IMR-90 (cell line): ENCODE measurements around the gene CKAP2. TPM values are rescaled to one million over a fixed set of nuclear protein-coding genes. Genes with fewer than 3 reads are reported as not detected.

Experiments used
- ATAC-seq: fragments of 200-7000 bp; cut with Tn5 transposase; 2 replicates; pipeline ENCODE4 v1.9.1; 2020; ENCODE audit warnings: low read depth, mild to moderate bottlenecking, moderate library complexity
- BruUV-seq: library from RNA; stranded (reverse); fragments of 400-500 nt; replicated peaks from 2 replicates; lab custom pipeline; 2021; lab: Mats Ljungman, UMichigan
- CTCF ChIA-PET: fragments of 300-600 bp; formaldehyde crosslinking; extraction: SDS; loops from one replicate; lab custom pipeline; 2021; ENCODE audit warnings: antibody characterized with exemption; lab: Yijun Ruan, JAX
- POLR2A ChIA-PET: fragments of 300-600 bp; sonication (Branson Sonifier 250); formaldehyde crosslinking; loops from one replicate; lab custom pipeline; 2022; ENCODE audit warnings: antibody characterized with exemption; ENCODE audit not compliant: unreplicated experiment; lab: Charles Lee
- DNase-seq: peaks from one replicate; pipeline ENCODE4 v3.0.0; 2013
- H2AFZ ChIP-seq: replicated peaks from 2 replicates; pipeline ENCODE3; 2013; ENCODE audit warnings: low read length, mild to moderate bottlenecking; ENCODE audit not compliant: poor library complexity
- H2AK5ac ChIP-seq: 2 replicates; pipeline ENCODE4 v1.6.1; 2013; ENCODE audit warnings: low read depth, low read length, inconsistent platforms
- H2AK9ac ChIP-seq: replicated peaks from 2 replicates; pipeline ENCODE3; 2013; ENCODE audit warnings: mild to moderate bottlenecking, low read depth, low read length, moderate library complexity; ENCODE audit not compliant: poor library complexity
- H2BK120ac ChIP-seq: 2 replicates; pipeline ENCODE4 v1.6.1; 2013; ENCODE audit warnings: low read depth, low read length, inconsistent platforms
- H2BK15ac ChIP-seq: 3 replicates; pipeline ENCODE4 v1.6.1; 2013; ENCODE audit warnings: low read depth, low read length, inconsistent platforms
- H2BK20ac ChIP-seq: 2 replicates; pipeline ENCODE4 v1.6.1; 2013; ENCODE audit warnings: low read depth, mild to moderate bottlenecking, inconsistent platforms, low read length, moderate library complexity
- H2BK5ac ChIP-seq: 2 replicates; pipeline ENCODE4 v1.6.1; 2013; ENCODE audit warnings: mild to moderate bottlenecking, low read depth, low read length, inconsistent platforms; ENCODE audit not compliant: poor library complexity, severe bottlenecking
- H3K14ac ChIP-seq: replicated peaks from 2 replicates; pipeline ENCODE4 v1.6.1; 2013; ENCODE audit warnings: low read depth, low read length, inconsistent platforms
- H3K18ac ChIP-seq: 2 replicates; pipeline ENCODE4 v1.6.1; 2013; ENCODE audit warnings: low read depth, low read length, control low read depth
- H3K23ac ChIP-seq: 2 replicates; pipeline ENCODE4 v1.6.1; 2013; ENCODE audit warnings: low read depth, low read length, inconsistent platforms
- H3K27ac ChIP-seq: 2 replicates; pipeline ENCODE4 v1.5.1; 2013; ENCODE audit warnings: mild to moderate bottlenecking, control low read depth, low read length; ENCODE audit not compliant: insufficient read depth
- H3K27me3 ChIP-seq: 2 replicates; pipeline ENCODE4 v1.6.1; 2013; ENCODE audit warnings: low read length; ENCODE audit not compliant: control insufficient read depth, insufficient read depth
- H3K36me3 ChIP-seq: 2 replicates; pipeline ENCODE4 v1.6.1; 2013; ENCODE audit warnings: low read length, mixed read lengths; ENCODE audit not compliant: control insufficient read depth, insufficient read depth
- H3K4ac ChIP-seq: 2 replicates; pipeline ENCODE4 v1.6.1; 2013; ENCODE audit warnings: low read depth, low read length, inconsistent platforms
- H3K4me1 ChIP-seq: 2 replicates; pipeline ENCODE4 v1.6.1; 2013; ENCODE audit warnings: low read length, mixed read lengths; ENCODE audit not compliant: control insufficient read depth, insufficient read depth
- H3K4me2 ChIP-seq: 2 replicates; pipeline ENCODE4 v1.6.1; 2013; ENCODE audit warnings: low read depth, mild to moderate bottlenecking, control low read depth, low read length, moderate library complexity
- H3K4me3 ChIP-seq: 2 replicates; pipeline ENCODE4 v1.5.1; 2013; ENCODE audit warnings: low read depth, mild to moderate bottlenecking, control low read depth, low read length, moderate library complexity; ENCODE audit not compliant: insufficient read depth
- H3K56ac ChIP-seq: 2 replicates; pipeline ENCODE4 v1.6.1; 2013; ENCODE audit warnings: low read length, inconsistent platforms; ENCODE audit not compliant: insufficient read depth; ENCODE audit errors: extremely low read depth
- H3K79me1 ChIP-seq, 2 experiments: 2 replicates each; pipeline ENCODE4 v1.6.1; 2013; ENCODE audit warnings: low read length in 2 of 2, inconsistent platforms in 1 of 2, low read depth in 1 of 2
- H3K9ac ChIP-seq: 2 replicates; pipeline ENCODE4 v1.6.1; 2013; ENCODE audit warnings: low read depth, low read length, control low read depth
- H3K9me1 ChIP-seq: 2 replicates; pipeline ENCODE4 v1.6.1; 2013; ENCODE audit warnings: low read length, inconsistent platforms; ENCODE audit not compliant: insufficient read depth
- H3K9me3 ChIP-seq: 2 replicates; pipeline ENCODE4 v1.6.1; 2013; ENCODE audit warnings: low read length; ENCODE audit not compliant: control insufficient read depth, insufficient read depth
- H4K20me1 ChIP-seq: 2 replicates; pipeline ENCODE4 v1.6.1; 2013; ENCODE audit warnings: low read length, inconsistent platforms; ENCODE audit not compliant: insufficient read depth
- H4K5ac ChIP-seq: 2 replicates; pipeline ENCODE4 v1.6.1; 2013; ENCODE audit warnings: mild to moderate bottlenecking, low read depth, low read length, control low read depth
- H4K8ac ChIP-seq, 2 experiments: 2 replicates each; pipeline ENCODE4 v1.6.1; 2013; ENCODE audit warnings: low read depth in 2 of 2, low read length in 2 of 2, control low read depth in 1 of 2, inconsistent platforms in 1 of 2
- H4K91ac ChIP-seq: 2 replicates; pipeline ENCODE4 v1.6.1; 2013; ENCODE audit warnings: low read depth, low read length, inconsistent platforms; ENCODE audit not compliant: insufficient read depth
- BHLHE40 ChIP-seq: fragments of 150-350 bp; IDR thresholded peaks from 2 replicates; pipeline ENCODE4 v1.6.1; 2016; ENCODE audit warnings: mild to moderate bottlenecking, low read depth, low read length
- CHD1 ChIP-seq: IDR thresholded peaks from 2 replicates; pipeline ENCODE4 v1.6.1; 2012; ENCODE audit warnings: low read depth, low read length, improper control_type of control experiment
- ELK1 ChIP-seq: fragments of 150-350 bp; IDR thresholded peaks from 2 replicates; pipeline ENCODE4 v1.6.1; 2016; ENCODE audit warnings: low read depth, mild to moderate bottlenecking, low read length, moderate library complexity, borderline replicate concordance
- FOS ChIP-seq: fragments of 150-350 bp; IDR thresholded peaks from 2 replicates; pipeline ENCODE4 v1.6.1; 2016; ENCODE audit warnings: low read depth, low read length
- MAFK ChIP-seq: IDR thresholded peaks from 2 replicates; pipeline ENCODE4 v1.6.1; 2012; ENCODE audit warnings: low read depth, low read length, improper control_type of control experiment
- MAZ ChIP-seq: IDR thresholded peaks from 2 replicates; pipeline ENCODE4 v1.6.1; 2012; ENCODE audit warnings: low read depth, mild to moderate bottlenecking, low read length, improper control_type of control experiment, moderate library complexity, borderline replicate concordance
- MXI1 ChIP-seq: IDR thresholded peaks from 2 replicates; pipeline ENCODE4 v1.6.1; 2012; ENCODE audit warnings: low read depth, mild to moderate bottlenecking, low read length, moderate library complexity, borderline replicate concordance
- POLR2A ChIP-seq: IDR thresholded peaks from 2 replicates; pipeline ENCODE4 v1.6.1; 2012; ENCODE audit warnings: mild to moderate bottlenecking, low read depth, low read length
- RAD21 ChIP-seq: IDR thresholded peaks from 2 replicates; pipeline ENCODE4 v1.6.1; 2012; ENCODE audit warnings: low read length, improper control_type of control experiment
- RCOR1 ChIP-seq: IDR thresholded peaks from 2 replicates; pipeline ENCODE4 v1.6.1; 2012; ENCODE audit warnings: mild to moderate bottlenecking, low read length, improper control_type of control experiment; ENCODE audit not compliant: insufficient replicate concordance
- RFX5 ChIP-seq: IDR thresholded peaks from 2 replicates; pipeline ENCODE4 v1.8.0; 2012; ENCODE audit warnings: low read depth, mild to moderate bottlenecking, low read length, moderate library complexity
- SMC3 ChIP-seq: fragments of 150-350 bp; IDR thresholded peaks from 2 replicates; pipeline ENCODE4 v1.6.1; 2016; ENCODE audit warnings: low read depth, mild to moderate bottlenecking, antibody characterized with exemption, low read length, moderate library complexity
- USF2 ChIP-seq: fragments of 150-350 bp; IDR thresholded peaks from 2 replicates; pipeline ENCODE4 v1.6.1; 2017; ENCODE audit warnings: mild to moderate bottlenecking, antibody characterized with exemption, low read length, low read depth
- WGBS, 2 experiments: methylation state at CpG; one replicate each; pipeline versions ENCODE4 v1.1.5 to v1.1.7; 2013; ENCODE audit warnings: missing lambda C conversion rate in 2 of 2; ENCODE audit not compliant: insufficient read length in 1 of 2; ENCODE audit errors: extremely low coverage in 2 of 2; 5-methylcytosine and 5-hydroxymethylcytosine counted together
- dilution Hi-C: fragments of 300-500 bp; cut with HindIII; formaldehyde crosslinking; loops from one replicate; pipeline ENCODE4 v1.14.3; 2018; ENCODE audit warnings: low sequenced_read_pairs; ENCODE audit not compliant: unreplicated experiment
- in situ Hi-C: fragments of 300-500 bp; cut with MboI; formaldehyde crosslinking; loops from 3 replicates; pipeline ENCODE4 v1.14.3; 2019; ENCODE audit warnings: low sequenced_read_pairs, inconsistent platforms, mixed read lengths
- intact Hi-C: fragments of 100-400 bp; cut with micrococcal nuclease; formaldehyde crosslinking; loops from 2 replicates; pipeline ENCODE4 v1.10.0; 2022
- polyA plus RNA-seq, 3 experiments: library from polyadenylated mRNA; depleted of rRNA; stranded (reverse); fragments of >200 nt; gene quantifications; 2 replicates each; pipeline ENCODE4 v1.2.3, GENCODE V29; 2012; ENCODE audit warnings: low replicate concordance in 1 of 3
- total RNA-seq: library from RNA; depleted of rRNA; stranded (reverse); fragments of >200 nt; gene quantifications from 2 replicates; pipeline ENCODE4 v1.2.3, GENCODE V29; 2012
- TF ChIP-seq, protein P1 (sequence below): conservative IDR thresholded peaks from 2 replicates; pipeline ENCODE4 v1.5.1; 2012; ENCODE audit warnings: mild to moderate bottlenecking, low read depth, low read length, improper control_type of control experiment

CKAP2 gene
- total and polyA plus RNA-seq, 2 of the 4 experiments (the other 2 are of a cell fraction), result 23.0 to 44.6 TPM

DNA sequence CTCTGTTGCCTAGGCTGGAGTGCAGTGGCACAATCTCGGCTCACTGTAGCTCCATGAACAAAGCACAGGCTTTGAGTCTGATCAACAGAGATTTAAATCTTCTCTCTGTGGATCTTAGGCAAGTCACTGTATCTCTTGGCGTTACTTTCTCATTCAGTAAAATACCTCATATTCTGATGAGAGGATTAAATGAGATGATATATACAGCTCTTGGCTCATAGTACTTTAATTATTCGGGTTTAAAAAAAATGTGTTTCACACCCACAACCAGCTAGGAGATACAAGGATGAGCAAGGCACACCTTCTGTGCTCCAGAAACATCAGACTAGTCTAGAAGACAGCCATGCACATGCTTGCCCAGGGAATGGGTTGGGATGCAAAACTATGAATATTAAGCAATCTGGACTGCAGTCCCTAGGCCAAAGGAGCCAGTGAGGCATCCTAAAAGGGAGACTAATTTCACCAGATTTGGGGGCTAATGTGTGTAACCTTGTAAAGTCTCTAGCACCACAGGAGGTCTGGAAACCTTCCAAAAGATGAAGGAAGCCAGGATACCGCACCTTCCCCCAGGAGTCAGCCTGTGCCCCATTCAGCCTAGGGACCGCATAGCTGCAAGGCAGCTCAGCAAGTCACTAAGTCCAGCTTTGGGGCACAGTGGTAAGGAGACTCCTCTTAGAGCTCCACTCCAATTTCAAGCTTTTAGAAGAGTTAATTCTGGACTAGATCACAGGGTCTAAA is 7.3 kb upstream of the CKAP2 start:
- POLR2A ChIA-PET, result no interaction called here
- in situ Hi-C loops, result no loop called here

More for the DNA sequence above, 7.3 kb upstream of the CKAP2 start:
- intact Hi-C loops, result loop anchor here (2.0 kb wide), 1 partner anchor 15 kb away; no protein-coding TSS in a partner anchor
- H3K56ac ChIP-seq, result no peak overlapping the region
- peaks cover 2% of the 10 kb centered on the region; the same call in 1 of the 2 replicates for H3K36me3 ChIP-seq
- H3K4me2 ChIP-seq, result no peak overlapping the region
- H4K8ac ChIP-seq, result no peak overlapping the region
- H4K20me1 ChIP-seq, result peaks cover 5% of the 10 kb centered on the region; the same call in 1 of the 2 replicates
- no peak overlapping the region for H3K14ac ChIP-seq
- H2BK15ac ChIP-seq, result no peak overlapping the region
- BruUV-seq, result no TSS peak
- no peak overlapping the region for H2AK5ac ChIP-seq
- no peak overlapping the region for H4K5ac ChIP-seq
- no peak overlapping the region for H2AK9ac ChIP-seq
- DNase-seq (no peak), ATAC-seq (no peak)
- H3K9ac ChIP-seq, result no peak overlapping the region
- TF ChIP-seq CHD1, result no peak
- no peak for TF ChIP-seq USF2
- no peak for TF ChIP-seq FOS
- TF ChIP-seq ELK1, result no peak
- no peak for TF ChIP-seq RCOR1
- TF ChIP-seq BHLHE40, result no peak
- TF ChIP-seq POLR2A, result no peak
- no peak for TF ChIP-seq RFX5
- no peak for TF ChIP-seq MXI1
- no peak for TF ChIP-seq MAFK
- TF ChIP-seq, protein P1, sequence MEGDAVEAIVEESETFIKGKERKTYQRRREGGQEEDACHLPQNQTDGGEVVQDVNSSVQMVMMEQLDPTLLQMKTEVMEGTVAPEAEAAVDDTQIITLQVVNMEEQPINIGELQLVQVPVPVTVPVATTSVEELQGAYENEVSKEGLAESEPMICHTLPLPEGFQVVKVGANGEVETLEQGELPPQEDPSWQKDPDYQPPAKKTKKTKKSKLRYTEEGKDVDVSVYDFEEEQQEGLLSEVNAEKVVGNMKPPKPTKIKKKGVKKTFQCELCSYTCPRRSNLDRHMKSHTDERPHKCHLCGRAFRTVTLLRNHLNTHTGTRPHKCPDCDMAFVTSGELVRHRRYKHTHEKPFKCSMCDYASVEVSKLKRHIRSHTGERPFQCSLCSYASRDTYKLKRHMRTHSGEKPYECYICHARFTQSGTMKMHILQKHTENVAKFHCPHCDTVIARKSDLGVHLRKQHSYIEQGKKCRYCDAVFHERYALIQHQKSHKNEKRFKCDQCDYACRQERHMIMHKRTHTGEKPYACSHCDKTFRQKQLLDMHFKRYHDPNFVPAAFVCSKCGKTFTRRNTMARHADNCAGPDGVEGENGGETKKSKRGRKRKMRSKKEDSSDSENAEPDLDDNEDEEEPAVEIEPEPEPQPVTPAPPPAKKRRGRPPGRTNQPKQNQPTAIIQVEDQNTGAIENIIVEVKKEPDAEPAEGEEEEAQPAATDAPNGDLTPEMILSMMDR, result no peak
- no peak for TF ChIP-seq MAZ
- no peak for TF ChIP-seq SMC3
- TF ChIP-seq RAD21, result no peak
- H3K23ac ChIP-seq, result no peak overlapping the region
- no peaks in the 10 kb centered on the region for H3K27me3 ChIP-seq
- H3K9me3 ChIP-seq, result no peaks in the 10 kb centered on the region
- dilution Hi-C loops, result no loop called here
- H3K9me1 ChIP-seq, result peaks cover 11% of the 10 kb centered on the region
- CTCF ChIA-PET, result no interaction called here
- H3K4me1 ChIP-seq, result peaks cover 7% of the 10 kb centered on the region
- H3K27ac ChIP-seq, result no peak overlapping the region
- no peak overlapping the region for H2BK5ac ChIP-seq
- WGBS, 2 experiments, result no CpG with 5 or more reads among the region's 5 CpGs
- H2BK120ac ChIP-seq, result no peak overlapping the region
- no peak overlapping the region for H2AFZ ChIP-seq
- no peak overlapping the region for H3K4ac ChIP-seq
- H2BK20ac ChIP-seq, result no peak overlapping the region
- H3K18ac ChIP-seq, result no peak overlapping the region
- peaks cover 20 to 32% of the 10 kb centered on the region in 2 experiments for H3K79me1 ChIP-seq
- H4K91ac ChIP-seq, result no peak overlapping the region
- no peak overlapping the region for H3K4me3 ChIP-seq
